Left forelimb (tissue), 1 donor: ENCODE measurements around the gene KCNIP3.
"Not testable (repeated sequence)": the region's sequence is repeated elsewhere in the genome, so short reads cannot be mapped to it uniquely, and the experiment has no call there.

Experiments used
- DNase-seq: peaks from one replicate; pipeline ENCODE4 v3.0.0-alpha.2; 2018; ENCODE audit warnings: low spot score

Gene KCNIP3

GRCh38 chr2:95415138-95415537, 118.0 kb downstream of the KCNIP3 start:
- not testable (repeated sequence) for DNase-seq

- DNase-seq: not testable (repeated sequence)
Observed at GRCh38 chr2:95415561-95415960, 118.4 kb downstream of the KCNIP3 start.

- not testable (repeated sequence) for DNase-seq
Observed at GRCh38 chr2:95427196-95427867, 130.2 kb downstream of the KCNIP3 start.

- not testable (repeated sequence) for DNase-seq
Observed at GRCh38 chr2:95429748-95430467, 132.8 kb downstream of the KCNIP3 start.

GRCh38 chr2:95433373-95433772, 136.2 kb downstream of the KCNIP3 start:
- DNase-seq: not testable (repeated sequence)

GRCh38 chr2:95433973-95434372, 136.8 kb downstream of the KCNIP3 start:
- not testable (repeated sequence) for DNase-seq

- not testable (repeated sequence) for DNase-seq
Observed at GRCh38 chr2:95434507-95435076, 137.4 kb downstream of the KCNIP3 start.

- DNase-seq: not testable (repeated sequence)
Observed at GRCh38 chr2:95435162-95435871, 138.2 kb downstream of the KCNIP3 start.
